Amniotic epithelial cell (primary cell): ENCODE measurements around the gene GIT1.

Experiments
- DNase-seq: peaks from one replicate; pipeline ENCODE4 v3.0.0-alpha.2; 2010; ENCODE audit warnings: low read depth

Gene GIT1

GRCh38 chr17:29615492-29616299 lies 26.2 kb upstream of the GIT1 start:
- peak; percentile 83 for DNase-seq

GRCh38 chr17:29615048-29615385 lies 25.6 kb upstream of the GIT1 start:
- DNase-seq = peak; percentile 39

GRCh38 chr17:29614349-29615047 lies 25.1 kb upstream of the GIT1 start:
- DNase-seq = no peak

GRCh38 chr17:29613856-29614255 lies 24.4 kb upstream of the GIT1 start:
- DNase-seq = no peak

GRCh38 chr17:29613352-29613837 lies 23.9 kb upstream of the GIT1 start:
- peak; percentile 78 for DNase-seq

GRCh38 chr17:29612404-29613280 lies 23.2 kb upstream of the GIT1 start:
- DNase-seq = no peak

- DNase-seq = no peak
Measured at GRCh38 chr17:29612094-29612403, 22.6 kb upstream of the GIT1 start.

GRCh38 chr17:29611351-29612093 lies 22.1 kb upstream of the GIT1 start:
- no peak for DNase-seq

GRCh38 chr17:29610395-29610794 lies 20.9 kb upstream of the GIT1 start:
- DNase-seq = no peak

- DNase-seq = no peak
Measured at GRCh38 chr17:29608986-29609385, 19.5 kb upstream of the GIT1 start.

GRCh38 chr17:29607557-29608195 lies 18.2 kb upstream of the GIT1 start:
- DNase-seq = no peak

- no peak for DNase-seq
Measured at GRCh38 chr17:29603109-29603674, 13.7 kb upstream of the GIT1 start.

GRCh38 chr17:29597361-29598172 lies 8.1 kb upstream of the GIT1 start:
- no peak for DNase-seq

GRCh38 chr17:29596811-29597210 lies 7.4 kb upstream of the GIT1 start:
- no peak for DNase-seq

GRCh38 chr17:29595943-29596774 lies 6.7 kb upstream of the GIT1 start:
- DNase-seq = no peak

GRCh38 chr17:29595107-29595942 lies 5.9 kb upstream of the GIT1 start:
- DNase-seq = no peak

GRCh38 chr17:29594519-29595090 lies 5.2 kb upstream of the GIT1 start:
- DNase-seq = no peak
